ENCODE results near the gene NPHP4. TPM values are rescaled to one million over a fixed set of nuclear protein-coding genes. Genes with fewer than 3 reads are reported as not detected.

Gene NPHP4
- total RNA-seq, 4 donors from 2014 or later: 13.7 to 29.3 (median 18.6) TPM

DNA sequence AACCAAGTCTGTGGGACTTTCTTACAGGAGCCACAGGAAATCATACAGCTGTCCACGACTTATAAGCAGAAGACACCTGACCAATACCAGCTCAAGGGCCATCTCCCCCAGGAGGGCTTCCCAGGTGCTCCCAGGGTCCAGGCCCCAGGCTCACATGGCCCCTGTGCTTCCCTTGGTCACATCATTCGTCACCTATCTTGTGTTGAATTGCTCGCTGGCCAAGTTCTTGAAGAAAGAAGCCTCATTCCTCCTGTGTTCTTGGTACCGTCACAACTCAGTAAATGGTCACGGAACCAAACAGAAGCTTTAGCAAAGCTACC is 3.0 kb downstream of the NPHP4 start:
- TF ChIP-seq CTCF (IDR thresholded peaks at IDR 0.05): no peak
- no peak for ATAC-seq (ENCODE audit: low FRiP score)
- no peak for DNase-seq (ENCODE audit: low spot score)

DNA sequence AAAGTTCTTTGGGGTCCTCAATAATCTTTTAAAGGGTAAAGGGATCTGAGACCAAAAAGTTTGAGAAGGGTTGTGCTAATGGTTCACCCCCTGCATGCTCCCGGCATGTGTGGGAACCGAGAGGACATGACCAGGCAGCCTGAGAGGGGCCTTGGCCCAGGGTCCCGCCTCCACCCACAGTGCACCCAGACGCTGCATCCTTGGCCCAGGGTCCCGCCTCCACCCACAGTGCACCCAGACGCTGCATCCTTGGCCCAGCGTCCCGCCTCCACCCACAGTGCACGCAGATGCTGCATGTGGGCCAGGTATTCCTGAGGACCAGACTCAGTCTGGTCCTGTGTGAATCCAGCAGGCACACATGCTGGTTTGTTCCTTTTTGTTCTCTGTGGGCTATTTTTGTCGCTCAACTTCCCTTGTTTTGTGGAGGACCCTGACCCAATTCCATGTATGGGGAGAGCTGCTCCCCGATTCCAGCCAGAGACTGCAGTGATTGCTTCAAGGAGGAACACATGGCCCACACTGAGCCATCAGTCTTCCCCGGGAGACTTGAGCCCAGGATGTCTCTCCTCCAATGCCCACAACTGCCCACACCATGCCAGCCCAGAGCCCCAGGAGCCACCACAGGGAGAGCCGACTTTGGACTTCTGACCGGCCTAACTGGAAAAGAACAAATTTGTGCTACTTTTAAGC is 3.5 kb downstream of the NPHP4 start:
- TF ChIP-seq CTCF (IDR thresholded peaks at IDR 0.05): no peak
- ATAC-seq (ENCODE audit: low FRiP score): no peak
- DNase-seq (ENCODE audit: low spot score): no peak

DNA sequence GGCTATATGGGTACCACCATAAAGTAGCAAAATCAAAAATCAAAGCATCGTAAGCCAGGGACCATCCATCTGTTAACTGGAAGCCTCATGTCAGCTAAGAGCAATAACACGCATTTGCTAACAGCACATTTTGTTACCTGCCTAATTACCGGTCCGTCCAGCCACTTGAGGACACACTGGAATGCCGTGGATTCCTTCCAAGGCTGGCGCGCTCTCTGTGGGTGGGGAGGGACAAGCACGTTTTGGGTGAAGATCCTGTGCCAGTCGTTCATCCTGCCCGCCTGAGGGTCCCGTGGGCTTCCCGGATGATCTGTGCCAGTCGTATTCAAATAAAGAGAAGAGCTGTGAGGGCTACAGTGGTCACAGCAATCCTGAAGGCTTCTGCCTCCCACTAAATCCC is 6.2 kb downstream of the NPHP4 start:
- DNase-seq (ENCODE audit: low spot score): no peak
- ATAC-seq (ENCODE audit: low FRiP score): no peak
- TF ChIP-seq CTCF (IDR thresholded peaks at IDR 0.05): no peak

GRCh38 chr1:5985250-5985649 is 7.0 kb downstream of the NPHP4 start:
- TF ChIP-seq CTCF (IDR thresholded peaks at IDR 0.05): no peak
- ATAC-seq (ENCODE audit: low FRiP score): no peak
- no peak for DNase-seq (ENCODE audit: low spot score)

GRCh38 chr1:5983361-5984103 is 8.7 kb downstream of the NPHP4 start:
- DNase-seq (ENCODE audit: low spot score) (no peak), ATAC-seq (ENCODE audit: low FRiP score) (no peak)
- no peak for TF ChIP-seq CTCF (IDR thresholded peaks at IDR 0.05)

DNA sequence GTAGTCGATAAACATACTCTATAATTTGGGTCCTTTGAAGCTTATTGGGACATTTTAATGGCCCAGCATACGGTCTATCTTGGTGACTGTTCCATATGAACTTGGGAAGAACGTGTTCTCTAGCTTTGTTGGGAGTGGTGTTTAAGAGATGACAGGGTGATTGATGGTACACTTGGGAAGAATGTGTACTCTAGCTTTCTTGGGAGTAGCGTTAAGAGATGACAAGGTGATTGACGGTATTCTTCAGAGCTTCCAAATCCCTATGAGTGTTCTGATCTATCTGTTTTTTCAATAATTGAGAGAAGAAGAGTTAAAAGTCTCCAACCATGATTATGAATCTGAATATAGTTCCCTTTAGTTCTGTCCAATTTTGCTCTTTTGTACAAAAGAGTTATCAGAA is 9.4 kb downstream of the NPHP4 start:
- TF ChIP-seq CTCF (IDR thresholded peaks at IDR 0.05): no peak
- ATAC-seq (ENCODE audit: low FRiP score) (no peak), DNase-seq (ENCODE audit: low spot score) (no peak)

- TF ChIP-seq CTCF (IDR thresholded peaks at IDR 0.05): no peak
- DNase-seq (ENCODE audit: low spot score) (no peak), ATAC-seq (ENCODE audit: low FRiP score) (no peak)
These were observed 9.9 kb downstream of the NPHP4 start for GRCh38 chr1:5982276-5982675.

All from omental fat pad (tissue), 4 donors.